Measurements from ENCODE around the gene CD99.
"Not testable (repeated sequence)": the region's sequence is repeated elsewhere in the genome, so short reads cannot be mapped to it uniquely, and the experiment has no call there.

The CD99 gene

DNA sequence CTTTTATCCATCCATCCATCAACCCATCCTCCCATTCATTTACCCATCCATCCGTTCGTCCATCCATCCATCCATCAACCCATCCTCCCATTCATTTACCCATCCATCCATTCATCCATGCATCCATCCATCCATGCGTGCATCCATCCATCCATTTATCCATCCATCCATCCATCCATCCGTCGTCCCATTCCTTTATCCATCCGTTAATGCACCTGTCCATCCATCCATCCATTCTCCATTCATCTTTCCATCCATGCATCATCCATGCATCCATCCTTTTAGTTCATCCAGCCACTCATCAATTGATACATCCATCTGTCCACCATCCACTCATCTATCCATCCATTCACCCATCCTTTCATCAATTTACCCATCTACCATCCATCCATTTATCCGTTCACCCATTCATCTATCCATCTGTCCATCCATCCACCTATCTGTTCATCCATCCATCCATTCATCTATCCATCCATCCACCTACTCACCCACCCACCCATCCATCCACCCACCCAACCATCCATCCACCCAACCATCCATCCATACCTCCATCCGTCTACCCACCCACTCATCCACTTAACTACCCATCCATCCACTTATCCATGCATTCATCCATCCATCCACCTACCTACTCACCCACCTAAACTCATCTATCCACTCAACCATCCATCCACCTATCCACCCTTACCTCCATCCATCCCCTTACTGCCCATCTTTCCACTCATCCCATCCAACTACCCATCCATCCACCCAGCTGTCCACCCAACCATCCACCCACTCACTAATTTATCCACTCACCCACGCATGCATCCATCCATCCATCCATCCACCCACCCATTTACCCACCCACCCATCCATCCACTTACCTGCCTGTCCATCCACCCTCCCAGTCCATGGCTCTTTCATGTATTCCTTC is 9.6 kb downstream of the CD99 start:
- no peak for DNase-seq (ENCODE audit: low spot score)

GRCh38 chrX:2701600-2701999 is 10.5 kb downstream of the CD99 start:
- no peak for DNase-seq (ENCODE audit: low spot score)

DNA sequence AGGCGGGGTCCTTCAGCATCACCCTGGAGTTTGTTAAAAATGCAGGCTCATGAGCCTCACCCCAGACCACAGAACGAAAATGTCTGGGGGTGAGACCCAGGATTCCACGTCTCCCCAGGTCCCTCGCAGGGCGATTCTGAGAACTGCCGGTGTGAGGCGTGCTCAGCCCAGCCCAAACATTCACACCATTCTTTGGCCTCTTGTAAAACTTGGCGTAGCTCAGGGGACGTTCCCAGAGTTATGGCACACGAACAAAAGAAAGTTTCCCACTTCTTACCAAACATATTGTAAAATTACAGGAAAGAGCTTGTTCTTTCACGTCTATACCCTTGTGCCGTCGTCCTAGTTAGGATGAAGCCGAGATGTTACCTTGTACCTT is 12.9 kb downstream of the CD99 start:
- DNase-seq (ENCODE audit: low spot score): no peak

DNA sequence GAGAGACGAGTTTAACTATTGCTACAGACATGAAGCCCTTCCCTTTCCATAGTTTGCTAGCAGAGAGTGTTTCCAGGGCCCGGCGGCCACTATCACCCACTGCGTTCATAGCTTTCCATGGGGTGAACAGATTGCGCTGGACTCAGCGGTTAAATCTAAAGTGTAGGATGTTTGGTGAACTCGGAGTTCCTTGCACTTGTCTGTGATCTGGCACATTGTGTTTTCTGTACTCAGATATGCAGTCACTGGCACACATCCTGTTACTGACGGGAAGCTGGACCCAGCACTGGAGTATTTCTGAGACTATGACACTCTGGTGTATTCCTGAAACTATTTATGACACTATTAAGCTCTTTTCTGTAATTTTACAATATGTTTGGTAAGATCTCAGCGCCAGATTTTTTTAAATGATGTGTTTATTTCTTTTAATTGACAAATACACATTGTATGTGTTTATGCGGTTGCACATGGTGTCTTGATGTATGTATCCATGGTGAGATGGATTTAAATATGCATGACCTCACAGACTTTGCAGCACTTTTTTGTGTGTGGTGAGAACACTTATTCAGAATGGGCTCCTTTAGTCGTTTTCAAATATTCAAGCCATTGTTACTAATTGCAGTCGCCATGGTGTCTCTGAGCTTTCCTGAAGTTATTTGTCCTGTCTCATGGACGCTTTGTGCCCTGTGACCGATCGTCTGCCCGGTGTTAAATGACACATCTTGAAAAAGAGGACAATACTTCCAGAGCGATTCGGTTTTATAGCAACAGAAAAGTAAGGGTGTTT is 14.1 kb downstream of the CD99 start:
- no peak for DNase-seq (ENCODE audit: low spot score)

GRCh38 chrX:2707334-2707760 is 16.3 kb downstream of the CD99 start:
- peak; percentile 84 for DNase-seq (ENCODE audit: low spot score)

DNA sequence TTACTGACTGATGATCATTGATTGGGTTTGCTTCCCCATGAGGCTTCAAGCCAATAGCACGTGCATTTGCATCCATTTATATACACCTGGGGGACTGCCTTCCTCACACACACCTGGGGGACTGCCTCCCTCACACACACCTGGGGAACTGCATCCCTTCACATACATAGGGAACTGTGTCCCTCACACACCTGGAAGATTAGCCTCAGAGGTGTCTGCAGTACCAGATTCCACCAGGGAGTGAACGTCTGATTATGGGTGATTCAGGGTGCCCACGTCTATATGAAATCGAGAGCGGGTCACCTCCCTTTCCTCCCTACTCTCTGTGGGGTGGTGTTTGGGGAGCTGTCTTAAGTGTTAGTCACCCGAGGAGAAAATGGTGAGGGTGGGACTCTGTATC is 16.9 kb downstream of the CD99 start:
- DNase-seq (ENCODE audit: low spot score): no peak

DNA sequence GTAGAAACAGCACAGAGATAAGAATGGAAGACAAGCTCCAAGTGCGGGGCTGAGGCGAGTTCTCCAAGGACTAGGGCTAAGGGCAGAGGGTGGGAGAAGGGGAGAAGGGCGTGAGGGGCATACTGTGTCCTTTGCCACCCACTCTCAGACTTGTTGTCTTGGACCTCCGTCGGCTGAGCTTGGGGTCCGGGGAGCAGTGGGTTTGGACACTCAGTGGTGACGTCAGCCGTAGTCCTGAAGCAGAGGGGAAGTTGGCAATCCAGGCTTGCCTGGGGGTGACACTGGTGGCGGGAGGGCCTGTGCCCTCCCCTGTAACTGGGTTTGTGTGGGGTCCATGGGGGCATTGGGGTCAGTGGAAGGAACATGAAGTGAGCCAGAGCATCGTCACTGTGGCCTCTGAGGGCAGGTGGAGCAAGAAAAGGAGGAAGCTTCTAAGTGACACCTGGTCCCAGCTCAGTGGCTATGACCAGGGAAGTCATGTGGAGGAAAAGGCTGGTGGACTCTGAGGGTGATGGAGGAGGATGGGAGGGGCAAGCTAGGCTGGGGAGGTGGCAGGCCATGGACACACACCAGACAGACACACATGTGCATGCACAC is 17.6 kb downstream of the CD99 start:
- DNase-seq (ENCODE audit: low spot score): no peak

- no peak for DNase-seq (ENCODE audit: low spot score)
Measured at GRCh38 chrX:2709556-2709955, 18.5 kb downstream of the CD99 start.

GRCh38 chrX:2710041-2710840 is 19.1 kb downstream of the CD99 start:
- peak; percentile 68 for DNase-seq (ENCODE audit: low spot score)

DNA sequence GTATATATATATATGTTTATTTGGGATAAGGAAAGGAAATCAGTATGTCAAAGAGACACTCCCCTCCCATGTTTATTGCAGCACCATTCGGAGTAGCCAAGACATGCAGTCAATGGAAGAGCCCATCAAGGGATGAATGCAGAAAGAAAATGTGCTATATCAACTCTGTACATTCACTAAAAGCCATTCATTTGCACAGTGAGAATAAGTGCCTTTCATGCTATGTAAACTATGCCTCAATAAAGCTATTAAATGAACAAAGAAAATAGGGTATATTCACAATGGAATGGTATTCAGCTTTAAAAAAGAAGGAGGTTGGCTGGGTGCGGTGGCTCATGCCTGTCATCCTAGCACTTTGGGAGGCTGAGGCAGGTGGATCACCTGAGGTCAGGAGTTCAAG is 20.3 kb downstream of the CD99 start:
- DNase-seq (ENCODE audit: low spot score): no peak

GRCh38 chrX:2712428-2712827 is 21.3 kb downstream of the CD99 start:
- DNase-seq (ENCODE audit: low spot score): no peak

DNA sequence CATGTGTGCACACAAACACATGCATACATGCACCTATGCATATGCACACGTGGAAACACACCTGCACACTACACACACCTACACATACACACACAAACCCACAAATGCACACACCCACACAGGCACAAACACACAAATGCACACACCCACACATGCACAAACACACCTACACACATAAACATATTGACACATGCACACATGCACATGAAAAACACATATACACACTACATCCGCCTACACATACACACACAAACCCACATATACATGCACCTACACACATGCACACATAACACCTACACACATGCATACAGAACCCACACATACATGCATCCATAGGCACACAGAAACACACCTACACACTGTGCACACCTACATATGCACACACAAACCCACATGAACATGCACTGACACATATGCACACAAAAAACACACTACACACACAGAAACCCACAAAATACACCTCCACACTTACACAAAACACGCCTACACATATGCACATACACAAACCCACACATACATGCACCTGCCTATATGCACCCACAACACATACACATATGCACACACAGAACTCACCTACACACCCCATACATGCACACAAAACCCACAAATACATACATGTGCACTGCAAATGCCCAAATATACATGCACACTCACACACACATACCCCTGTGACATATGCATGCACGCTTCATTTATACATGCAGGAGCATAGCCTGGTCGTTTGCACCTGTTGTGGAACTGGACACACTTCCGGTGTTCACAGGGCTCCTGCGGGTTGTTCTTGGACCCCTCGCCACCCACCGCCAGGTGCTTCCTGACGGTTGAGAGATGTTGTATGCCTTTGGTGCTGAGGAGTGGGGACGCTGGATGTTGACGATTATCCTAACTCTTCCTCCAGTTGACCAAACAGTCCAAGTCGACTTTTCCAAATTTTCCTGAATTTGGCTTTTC is 22.1 kb downstream of the CD99 start:
- DNase-seq (ENCODE audit: low spot score): no peak

DNA sequence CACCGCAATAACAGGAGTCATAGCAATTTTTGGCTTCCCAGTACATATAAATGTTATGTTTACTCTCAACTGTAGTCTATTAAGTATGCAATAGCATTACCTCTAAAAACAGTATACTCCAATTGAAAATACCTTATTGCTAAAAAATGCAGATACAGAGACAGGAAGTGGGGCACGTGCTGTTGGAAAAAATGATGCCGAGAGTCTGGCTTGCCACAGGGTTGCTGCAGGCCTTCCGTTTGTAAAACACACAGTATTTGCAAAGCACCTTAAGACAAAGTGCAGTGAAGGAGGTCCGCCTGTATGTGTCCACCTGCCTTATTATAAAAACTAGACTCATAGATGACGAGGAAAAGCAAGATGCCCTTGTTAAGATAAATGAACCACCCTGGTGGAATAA is 23.5 kb downstream of the CD99 start:
- DNase-seq (ENCODE audit: low spot score): no peak

DNA sequence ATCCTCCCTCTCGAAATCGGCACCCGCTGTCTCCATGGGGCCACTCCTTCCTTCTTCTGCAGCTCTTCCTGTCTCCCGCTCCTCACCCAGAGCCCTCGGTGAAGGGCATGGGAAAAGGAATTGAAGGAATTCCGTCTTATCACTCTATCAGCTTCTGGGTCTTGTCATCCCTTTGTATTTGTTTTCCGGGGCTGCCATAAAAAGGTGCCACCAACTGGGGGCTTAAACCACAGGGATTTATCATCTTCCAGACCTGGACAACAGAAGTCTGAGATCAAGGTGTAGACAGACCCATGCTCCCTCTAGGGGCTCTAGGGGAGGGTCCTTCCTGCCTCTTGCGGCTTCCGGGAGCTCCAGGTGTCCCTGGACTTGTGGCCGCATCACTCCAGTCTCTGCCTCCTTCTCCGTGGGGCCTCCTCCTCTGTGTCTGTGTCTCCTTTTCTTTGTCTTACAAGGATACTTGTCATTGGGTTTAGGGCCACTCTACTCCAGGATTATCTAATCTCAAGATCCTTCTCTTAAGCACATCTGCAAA is 24.0 kb downstream of the CD99 start:
- no peak for DNase-seq (ENCODE audit: low spot score)

DNA sequence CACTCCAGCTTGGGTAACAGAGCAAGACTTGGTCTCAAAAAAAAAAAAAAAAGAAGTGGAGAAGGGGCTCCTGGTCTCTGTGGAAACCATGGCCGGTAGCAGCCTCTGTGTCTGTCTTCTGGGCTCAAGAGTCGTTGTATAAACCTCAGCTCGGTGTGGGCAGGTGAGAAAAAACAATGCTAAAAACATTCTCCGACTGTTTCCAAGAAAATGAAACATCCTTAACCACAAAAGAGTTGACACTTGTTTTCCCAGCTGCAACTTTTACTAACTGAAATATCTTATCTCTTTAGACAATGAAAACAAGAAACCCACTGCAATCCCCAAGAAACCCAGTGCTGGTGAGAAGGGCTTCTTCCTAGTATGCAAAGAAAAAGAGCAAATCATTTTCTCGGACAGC is 26.2 kb downstream of the CD99 start:
- DNase-seq (ENCODE audit: low spot score): peak; percentile 40

DNA sequence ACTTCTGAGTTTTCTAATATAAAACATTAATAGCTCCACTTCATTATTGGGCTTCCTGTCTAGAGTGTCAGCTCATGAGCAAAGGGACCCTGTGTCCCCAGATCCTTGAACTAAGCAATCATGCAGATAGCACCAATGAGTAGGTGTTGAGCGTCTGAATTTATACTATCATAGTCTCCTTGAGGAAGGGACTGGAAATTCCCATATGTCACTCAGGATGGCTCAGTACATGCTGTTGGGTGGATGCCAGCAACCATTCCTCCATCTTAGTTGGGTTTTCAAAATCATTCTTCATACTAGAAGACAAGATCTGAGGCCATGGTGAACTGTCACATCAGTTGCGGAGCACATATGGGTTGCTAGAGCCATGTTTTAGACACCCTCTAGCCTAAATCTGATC is 27.7 kb downstream of the CD99 start:
- DNase-seq (ENCODE audit: low spot score): no peak

- no peak for DNase-seq (ENCODE audit: low spot score)
Measured at GRCh38 chrX:2719774-2720447, 28.8 kb downstream of the CD99 start.

DNA sequence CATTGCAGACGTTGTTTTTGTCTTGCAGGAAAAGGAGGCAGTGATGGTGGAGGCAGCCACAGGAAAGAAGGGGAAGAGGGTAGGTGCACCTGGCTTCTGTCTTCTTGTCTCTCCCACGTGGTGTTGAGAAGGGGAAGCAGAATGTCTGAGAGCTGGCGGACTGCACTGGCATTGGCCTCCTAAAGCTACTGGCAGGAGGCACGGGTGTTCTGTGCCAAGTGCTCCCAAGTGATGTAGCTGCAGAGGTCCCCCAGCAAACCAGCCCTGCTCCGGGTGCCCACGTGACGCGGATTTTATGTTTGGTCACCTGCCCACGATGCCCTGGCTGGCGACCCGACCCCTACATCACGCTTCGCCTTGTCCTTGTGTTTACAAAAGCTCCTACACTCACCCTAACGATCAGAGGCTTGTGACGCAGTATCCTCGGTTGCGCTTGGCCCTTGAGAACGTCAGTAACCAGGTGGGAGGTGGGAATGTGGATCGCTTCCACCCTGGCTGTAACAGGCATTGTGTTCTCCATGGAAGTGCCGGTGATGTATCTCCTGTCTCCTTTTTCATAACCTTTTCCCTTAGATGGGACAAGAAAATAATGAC is 32.3 kb downstream of the CD99 start:
- no peak for DNase-seq (ENCODE audit: low spot score)

DNA sequence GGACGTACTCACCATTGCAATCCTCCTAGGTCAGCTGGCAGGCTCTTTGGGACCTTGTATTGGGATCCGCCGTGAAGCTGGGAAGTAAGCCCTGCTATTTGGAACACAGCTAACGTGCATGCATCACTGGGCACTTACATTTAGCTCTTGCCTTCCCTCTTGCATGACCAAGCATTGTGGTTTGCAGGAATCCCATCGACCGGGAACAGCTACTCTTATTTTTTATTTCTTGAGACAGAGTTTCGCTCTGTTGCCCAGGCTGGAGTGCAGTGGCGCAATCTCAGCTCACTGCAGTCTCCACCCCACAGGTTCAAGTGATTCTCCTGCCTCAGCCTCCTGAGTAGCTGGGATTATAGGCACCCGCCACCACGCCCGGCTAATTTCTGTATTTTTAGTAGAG is 36.2 kb downstream of the CD99 start:
- DNase-seq (ENCODE audit: low spot score): not testable (repeated sequence)

DNA sequence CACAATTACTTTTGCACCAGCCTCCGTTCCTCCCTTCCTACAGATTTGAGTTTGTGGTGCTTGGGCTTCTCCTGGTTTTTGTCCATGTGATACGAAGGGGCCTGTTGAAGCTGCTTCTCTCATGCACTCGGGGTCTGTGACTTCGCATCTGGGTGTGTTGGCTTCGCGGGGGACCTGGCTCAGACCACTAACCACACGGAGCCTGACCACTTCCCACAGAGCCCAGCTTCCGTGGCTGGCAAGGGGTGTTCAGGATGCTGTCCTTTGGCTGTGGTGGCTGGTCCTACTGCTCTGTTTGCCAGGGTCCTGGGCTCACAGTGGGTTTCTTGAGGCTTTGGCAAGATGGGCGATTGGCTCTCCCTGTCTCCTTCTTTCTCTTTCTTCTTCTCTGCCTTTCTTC is 41.0 kb downstream of the CD99 start:
- DNase-seq (ENCODE audit: low spot score): no peak

Measured in activated CD4-positive, alpha-beta T cell treated with anti-CD3 and anti-CD28 coated beads, Interleukin-2, Interleukin-4, amounts not matched to agents 100 ng/mL and 50 ng/mL, durations not matched to agents 16 hours and 8 hours (primary cell).